Measurements from ENCODE around the gene ZCCHC24.

ZCCHC24 gene

DNA sequence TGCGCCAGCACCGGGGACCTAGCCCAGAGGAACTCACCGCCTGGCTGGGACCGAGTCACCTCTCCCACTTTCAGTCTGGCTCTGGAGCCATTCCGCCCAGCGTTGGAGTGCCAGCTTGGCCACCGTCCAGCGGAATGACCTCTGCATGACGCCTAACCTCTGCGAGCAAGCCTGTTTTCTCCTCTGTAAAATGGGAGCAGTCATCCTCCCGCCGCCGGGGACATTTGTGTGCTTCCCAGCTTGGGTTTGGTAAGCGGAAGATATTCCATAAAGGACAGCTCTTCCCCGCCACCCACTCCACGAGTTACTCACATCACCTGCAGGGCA is 1.3 kb upstream of the ZCCHC24 start:
- DNase-seq (ENCODE audit: low read depth in 2 of 2), result no peak

DNA sequence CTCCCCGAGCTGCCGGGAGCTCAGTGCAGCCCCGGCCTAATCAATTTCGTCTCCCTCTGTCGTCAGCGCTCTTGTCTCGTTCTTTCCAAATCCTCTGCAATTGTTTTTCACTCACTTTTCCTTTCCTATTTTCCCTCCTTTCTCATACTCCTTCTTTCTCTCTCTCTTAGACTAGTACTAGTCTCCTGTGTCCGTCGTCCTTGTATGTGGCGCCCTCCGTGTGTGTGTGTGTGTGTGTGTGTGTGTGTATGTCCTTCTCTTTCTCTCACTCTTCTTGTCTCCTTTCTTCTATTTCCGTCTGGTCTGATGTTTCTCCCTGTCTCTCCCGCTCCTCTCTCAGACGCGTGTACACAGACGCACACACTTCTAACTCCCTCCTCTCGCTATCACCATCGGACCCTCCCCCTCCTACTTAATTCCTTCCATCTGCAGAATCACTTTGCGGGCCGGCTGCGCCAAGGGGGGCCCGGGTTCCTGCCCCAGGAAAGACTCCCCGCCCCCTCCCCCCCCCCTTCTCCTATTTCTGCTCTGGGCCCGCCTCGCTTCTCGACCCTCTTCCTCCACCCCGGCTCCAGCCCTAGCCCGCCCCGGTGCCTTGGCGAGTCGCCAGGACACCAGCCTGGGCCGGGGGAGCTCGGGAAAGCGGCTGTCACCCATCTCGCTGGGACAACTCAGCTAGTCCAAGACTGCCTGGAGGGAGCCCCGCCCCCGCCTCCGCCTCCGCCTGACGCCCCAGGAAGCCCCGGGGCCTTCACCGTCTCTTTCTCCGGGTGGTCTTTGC is 743 bp upstream of the ZCCHC24 start:
- DNase-seq (ENCODE audit: low read depth in 2 of 2), result peak in 1 of 2 donors; percentile 3

GRCh38 chr10:79444199-79445119 is 965 bp downstream of the ZCCHC24 start:
- peak; percentile 10 to 17 for DNase-seq (ENCODE audit: low read depth in 2 of 2)

- no peak for DNase-seq (ENCODE audit: low read depth in 2 of 2)
Observed at GRCh38 chr10:79443338-79444198, 1.9 kb downstream of the ZCCHC24 start.

- no peak for DNase-seq (ENCODE audit: low read depth in 2 of 2)
Observed at GRCh38 chr10:79442171-79443040, 3.0 kb downstream of the ZCCHC24 start.

DNA sequence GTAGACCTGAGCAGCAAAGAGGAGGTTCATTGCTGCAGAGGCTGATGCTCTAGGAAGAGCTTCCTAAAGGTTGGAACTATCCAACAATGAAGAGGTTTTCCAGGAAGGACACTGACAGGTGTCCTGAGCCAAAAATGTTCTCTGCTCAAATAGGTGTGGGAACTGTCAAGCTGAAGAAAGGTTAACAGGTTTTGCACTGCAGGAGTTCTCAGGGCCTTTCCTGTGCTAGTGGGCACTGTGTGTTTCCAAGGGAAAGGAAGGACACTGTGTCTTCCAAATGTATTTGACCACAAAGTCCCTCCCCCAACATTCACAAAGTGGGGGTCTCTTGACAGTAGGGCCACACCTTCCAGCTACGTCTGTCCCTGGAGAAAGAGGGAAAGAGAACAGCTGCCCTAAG is 4.0 kb downstream of the ZCCHC24 start:
- no peak for DNase-seq (ENCODE audit: low read depth in 2 of 2)

- no peak for DNase-seq (ENCODE audit: low read depth in 2 of 2)
Observed at GRCh38 chr10:79440281-79440680, 5.1 kb downstream of the ZCCHC24 start.

DNA sequence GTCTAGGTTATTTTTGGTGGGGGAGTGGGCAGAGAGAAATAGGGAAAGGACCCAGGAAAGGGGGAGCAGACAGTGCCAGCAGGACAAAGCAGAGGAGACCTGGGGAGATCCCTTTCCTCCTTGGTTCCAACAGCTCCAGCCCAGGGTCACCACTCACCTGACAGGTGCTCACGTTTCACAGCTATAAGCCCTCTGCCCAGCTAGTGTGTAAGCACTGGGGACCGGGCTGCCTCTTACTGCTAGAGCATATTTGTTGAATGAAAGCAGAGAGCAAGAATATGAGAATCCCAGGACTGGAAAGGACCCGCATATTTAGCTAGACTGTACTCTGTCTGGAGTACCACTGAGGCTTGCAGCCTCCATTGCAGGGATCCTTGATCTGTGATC is 6.7 kb downstream of the ZCCHC24 start:
- DNase-seq (ENCODE audit: low read depth in 2 of 2), result no peak

DNA sequence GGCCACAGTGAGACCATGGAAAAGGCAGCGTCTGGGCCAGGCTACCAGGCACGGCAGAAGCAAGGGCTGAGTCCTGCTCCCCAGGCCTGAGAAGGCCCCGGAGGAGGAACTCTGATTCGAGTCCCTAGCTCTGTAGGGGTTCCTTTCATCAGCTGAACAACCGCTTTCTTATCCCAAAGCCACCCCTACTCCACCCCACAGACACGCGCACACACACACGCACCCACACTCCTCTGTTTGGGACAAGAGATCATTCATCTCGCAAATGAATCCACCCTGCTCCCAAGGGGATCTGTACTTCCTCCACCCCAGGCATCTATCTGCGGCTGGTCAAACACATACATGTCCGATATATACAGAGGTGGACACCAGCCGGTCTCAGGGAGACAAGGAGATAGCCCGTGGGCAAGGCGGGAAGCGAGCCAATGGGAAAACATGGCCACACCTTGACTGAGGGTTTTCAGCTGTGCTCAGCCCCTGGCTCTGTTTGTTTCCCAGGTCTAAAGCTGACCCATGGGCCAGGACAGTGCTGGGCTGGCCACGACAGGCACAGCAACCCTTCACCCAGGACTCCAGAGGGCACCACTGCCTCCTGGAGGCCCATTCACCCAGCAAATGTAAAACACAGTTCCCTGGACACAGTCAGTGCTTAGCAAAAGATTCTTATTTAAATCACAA is 7.3 kb downstream of the ZCCHC24 start:
- DNase-seq (ENCODE audit: low read depth in 2 of 2), result no peak

DNA sequence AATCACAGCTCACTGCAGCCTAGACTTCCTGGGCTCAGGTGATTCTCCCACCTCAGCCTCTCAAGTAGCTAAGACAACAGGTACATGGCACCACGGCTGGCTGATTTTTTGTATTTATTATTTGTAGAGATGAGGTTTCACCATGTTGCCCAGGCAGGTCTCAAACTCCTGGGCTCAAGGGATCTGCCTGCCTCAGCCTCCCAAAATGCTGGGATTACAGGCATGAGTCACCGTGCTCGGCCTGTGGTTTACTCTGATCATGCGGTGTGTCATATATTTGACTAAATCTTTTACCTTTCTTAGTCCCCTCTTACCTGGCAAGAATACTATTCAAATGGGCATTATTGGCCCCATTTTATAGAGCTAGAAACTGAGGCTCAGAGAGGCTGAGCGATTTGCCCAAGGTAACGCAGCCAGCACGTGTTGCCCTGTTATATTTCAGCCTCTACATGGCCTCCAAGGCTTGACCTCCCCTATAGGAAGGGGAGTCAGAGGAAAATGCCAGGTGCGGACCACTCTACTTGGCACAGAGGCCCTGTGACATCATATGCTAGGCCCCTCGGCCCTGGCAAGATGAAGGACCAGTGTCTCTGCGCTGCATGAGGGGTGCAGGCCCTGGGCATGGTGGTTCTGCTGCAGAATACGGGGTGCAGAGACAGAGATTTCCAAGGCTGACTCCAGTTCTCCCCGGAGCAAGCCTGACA is 8.2 kb downstream of the ZCCHC24 start:
- DNase-seq (ENCODE audit: low read depth in 2 of 2), result no peak

DNA sequence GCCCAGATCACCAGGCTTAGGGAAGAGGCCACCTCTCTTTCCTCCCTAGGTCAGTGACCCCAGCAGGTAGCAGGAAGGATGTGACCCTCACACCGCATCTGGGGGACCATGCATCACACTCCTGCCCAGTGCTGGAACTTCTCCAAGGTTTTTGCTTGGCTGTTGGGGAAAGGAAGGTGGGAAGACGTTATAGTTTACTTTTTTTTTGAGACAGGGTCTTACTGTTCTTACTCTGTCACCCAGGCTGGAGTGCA is 8.6 kb downstream of the ZCCHC24 start:
- no peak for DNase-seq (ENCODE audit: low read depth in 2 of 2)

GRCh38 chr10:79436066-79436849 is 9.2 kb downstream of the ZCCHC24 start:
- no peak for DNase-seq (ENCODE audit: low read depth in 2 of 2)

GRCh38 chr10:79435271-79436065 is 10.0 kb downstream of the ZCCHC24 start:
- no peak for DNase-seq (ENCODE audit: low read depth in 2 of 2)

GRCh38 chr10:79434821-79435251 is 10.6 kb downstream of the ZCCHC24 start:
- no peak for DNase-seq (ENCODE audit: low read depth in 2 of 2)

DNA sequence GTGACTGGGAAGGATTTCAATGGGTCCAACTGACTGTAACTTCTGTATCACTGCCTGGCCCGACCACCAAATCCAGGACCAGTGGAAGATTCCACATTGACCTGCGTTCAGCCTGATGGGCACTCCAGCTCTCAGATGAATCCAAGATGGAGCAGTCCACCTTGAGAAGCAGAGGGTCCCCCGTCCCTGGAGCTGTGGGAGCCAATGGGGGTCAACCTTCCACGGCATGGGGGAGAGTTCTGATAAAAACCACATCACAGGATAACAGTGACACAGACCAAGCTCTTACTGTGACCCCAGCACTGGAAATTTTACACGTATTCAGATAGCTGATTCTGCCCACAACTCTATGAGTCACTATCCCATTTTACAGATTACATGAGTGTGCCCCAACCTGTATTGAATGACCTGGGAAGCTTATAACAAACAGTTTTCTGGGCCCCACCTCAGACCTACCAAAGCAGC is 11.2 kb downstream of the ZCCHC24 start:
- DNase-seq (ENCODE audit: low read depth in 2 of 2), result no peak

DNA sequence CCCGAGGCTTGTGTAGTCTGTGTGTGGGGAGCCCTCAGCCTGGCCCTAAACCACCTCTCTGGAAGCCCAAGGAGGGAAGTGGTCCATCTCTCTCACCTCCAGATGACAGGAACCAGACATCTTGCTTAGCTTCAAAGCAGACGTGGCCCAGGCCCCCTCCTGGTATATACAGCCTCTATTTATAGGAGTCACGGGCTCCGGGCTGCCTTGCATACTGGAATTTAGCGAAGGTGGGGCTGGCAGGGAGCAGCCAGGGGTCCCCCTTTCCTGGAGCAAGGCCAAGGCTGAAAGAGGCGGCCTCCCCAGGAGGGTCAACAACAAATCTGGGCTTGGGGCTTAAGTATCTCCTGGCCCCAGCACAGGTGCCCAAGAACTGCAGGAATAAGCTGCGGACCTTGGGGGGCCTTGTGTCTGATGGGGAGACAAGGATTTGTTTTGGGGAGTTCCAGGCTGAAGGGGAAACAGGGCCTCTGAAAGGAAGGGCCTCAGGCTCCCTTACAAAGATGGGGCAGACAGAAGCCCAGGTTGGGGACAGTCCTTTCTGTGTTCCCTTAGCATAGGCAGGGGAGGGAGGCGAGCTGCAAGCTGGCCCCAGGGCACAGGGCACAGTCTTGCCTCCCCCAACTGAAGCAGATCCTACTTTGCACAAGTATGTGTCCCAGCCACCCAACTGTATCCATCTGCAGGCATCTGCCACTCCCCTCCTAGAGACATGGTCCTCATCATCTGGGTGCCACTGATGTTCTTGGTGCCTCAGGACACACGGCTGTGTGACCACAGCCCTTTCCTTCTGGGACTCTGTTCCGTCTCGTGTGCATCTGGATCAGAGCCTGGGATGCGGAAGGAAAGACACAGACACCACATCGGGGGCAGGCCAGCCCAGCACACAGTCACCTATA is 11.9 kb downstream of the ZCCHC24 start:
- DNase-seq (ENCODE audit: low read depth in 2 of 2), result no peak
